ENCODE measurements around the gene CGB3.
"Not testable (repeated sequence)": the region's sequence is repeated elsewhere in the genome, so short reads cannot be mapped to it uniquely, and the experiment has no call there.

The CGB3 gene

GRCh38 chr19:49042666-49043065, 18.5 kb upstream of the CGB3 start:
- not testable (repeated sequence) for DNase-seq (ENCODE audit: low spot score)

DNA sequence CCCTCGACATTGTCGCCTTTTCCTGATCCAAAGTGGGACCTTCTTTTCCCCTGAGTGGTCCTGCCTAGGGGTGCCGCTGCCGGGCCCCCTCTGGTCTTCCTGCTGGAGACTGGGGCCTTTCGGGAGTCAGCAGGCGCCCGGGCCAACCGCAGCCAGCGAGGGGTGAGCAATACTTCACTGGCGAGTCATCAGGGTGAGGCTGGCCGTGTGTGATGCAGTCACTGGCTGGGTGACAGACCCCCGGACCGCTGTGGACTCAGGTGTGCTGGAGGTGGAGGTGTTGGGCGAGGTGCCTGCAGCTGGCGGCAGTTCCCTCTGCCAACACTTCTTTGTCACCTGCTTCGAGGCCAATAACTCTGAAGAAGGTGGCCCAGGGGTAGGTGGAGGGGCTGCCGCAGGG, 18.0 kb upstream of the CGB3 start:
- peak; percentile 75 for DNase-seq (ENCODE audit: low spot score)

DNA sequence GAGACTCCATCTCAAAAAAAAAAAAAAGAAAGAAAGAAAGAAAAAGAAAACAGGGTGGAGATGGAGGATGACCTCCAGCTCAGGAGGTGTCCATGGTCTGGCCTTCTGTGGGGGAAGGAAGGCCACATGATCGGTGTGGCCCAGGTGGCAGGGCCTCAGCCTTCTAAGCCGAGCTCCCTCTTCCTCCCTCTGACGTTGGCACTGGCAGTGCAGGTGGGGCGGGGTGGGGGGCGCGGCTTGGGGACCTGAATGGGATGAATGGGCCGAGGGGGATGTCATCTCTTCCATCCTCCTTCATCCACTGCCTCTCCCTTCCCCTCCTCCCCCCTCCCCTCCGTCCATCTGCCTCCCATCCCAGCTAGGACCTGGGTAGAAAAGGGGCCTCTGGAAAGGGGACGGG, 15.6 kb upstream of the CGB3 start:
- not testable (repeated sequence) for DNase-seq (ENCODE audit: low spot score)

DNA sequence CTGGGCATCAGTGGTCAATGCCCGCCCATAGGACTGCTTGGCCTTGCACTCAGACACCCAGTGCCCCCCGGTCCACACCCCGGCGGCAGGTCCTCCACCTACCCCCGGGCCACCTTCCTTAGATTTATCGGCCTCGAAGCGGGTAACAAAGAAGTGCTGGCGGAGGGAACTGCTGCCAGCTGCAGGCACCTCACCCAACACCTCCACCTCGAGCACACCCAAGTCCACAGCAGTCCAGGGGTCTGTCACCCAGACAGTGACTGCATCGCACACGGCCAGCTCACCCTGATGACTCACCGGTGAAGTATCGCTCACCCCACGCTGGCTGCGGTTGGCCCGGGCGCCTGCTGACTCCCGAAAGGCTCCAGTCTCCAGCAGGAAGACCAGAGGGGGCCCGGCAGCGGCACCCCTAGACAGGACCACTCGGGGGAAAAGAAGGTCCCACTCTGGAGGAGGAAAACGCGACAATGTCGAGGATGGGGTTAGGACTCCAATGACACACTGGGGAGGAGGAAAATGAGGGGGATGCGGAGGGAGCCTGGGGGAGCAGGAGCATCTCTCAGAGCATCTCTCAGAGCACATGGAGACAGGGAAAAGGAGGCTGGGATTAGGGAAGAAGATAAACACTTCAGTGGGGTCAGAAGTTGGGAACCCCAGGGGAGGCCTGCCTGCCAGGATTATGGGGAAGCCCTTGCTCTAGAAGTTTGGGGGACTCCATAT, 14.6 kb upstream of the CGB3 start:
- DNase-seq (ENCODE audit: low spot score) = peak; percentile 91

- DNase-seq (ENCODE audit: low spot score) = not testable (repeated sequence)
Measured at GRCh38 chr19:49038111-49038510, 14.0 kb upstream of the CGB3 start.

DNA sequence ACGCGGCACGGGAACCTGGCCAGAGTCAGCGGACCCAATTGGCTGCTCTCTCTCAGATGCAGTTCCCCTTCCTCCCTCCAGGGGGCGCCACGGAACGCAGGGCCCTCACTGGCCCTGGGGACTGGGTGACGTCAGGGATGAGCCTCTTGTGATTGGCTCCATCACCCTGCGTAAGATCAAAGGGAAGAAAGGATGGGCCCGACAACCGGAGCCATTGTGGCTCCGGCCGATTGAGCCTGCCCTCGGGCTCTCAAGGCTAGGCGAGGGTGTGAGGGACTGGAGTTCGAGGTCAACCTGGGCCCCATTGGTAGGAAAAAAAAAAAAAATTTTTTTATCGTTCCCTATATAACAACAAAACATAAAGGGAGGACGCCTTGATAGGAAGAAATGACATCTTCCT, 12.7 kb upstream of the CGB3 start, which contains the start of gene CGB1:
Gene CGB1 (minus strand): TSS at position 81 of the 400 bp plus-strand sequence. CDS start 184 bp downstream, outside the sequence.
- DNase-seq (ENCODE audit: low spot score) = peak; percentile 53

DNA sequence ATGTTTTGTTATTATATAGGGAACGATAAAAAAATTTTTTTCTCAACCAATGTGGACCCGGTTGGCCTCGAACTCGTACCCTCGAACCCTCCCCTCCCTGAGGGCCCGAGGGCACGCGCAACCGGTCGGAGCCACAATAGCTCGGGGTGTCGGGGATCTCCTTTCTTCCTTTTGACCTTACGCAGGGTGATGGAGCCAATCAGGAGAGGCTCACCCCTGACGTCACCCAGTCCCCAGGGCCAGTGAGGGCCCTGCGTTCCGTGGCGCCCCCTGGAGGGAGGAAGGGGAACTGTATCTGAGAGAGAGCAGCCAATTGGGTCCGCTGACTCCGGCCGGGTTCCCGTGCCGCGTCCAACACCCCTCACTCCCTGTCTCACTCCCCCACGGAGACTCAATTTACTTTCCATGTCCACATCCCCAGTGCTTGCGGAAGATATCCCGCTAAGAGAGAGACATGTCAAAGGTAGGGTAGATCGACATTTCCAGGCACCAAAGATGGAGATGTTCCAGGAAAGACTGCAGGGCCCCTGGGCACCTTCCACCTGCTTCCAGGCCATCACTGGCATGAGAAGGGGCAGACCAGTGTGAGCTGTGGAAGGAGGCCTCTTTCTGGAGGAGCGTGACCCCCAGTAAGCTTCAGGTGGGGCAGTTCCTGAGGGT, 7.6 kb upstream of the CGB3 start, which contains the start of gene CGB2:
Gene CGB2 (plus strand): TSS at position 249 of the 660 bp plus-strand sequence. CDS start 206 bp downstream, at position 455.
- DNase-seq (ENCODE audit: low spot score) = peak; percentile 65

GRCh38 chr19:49030323-49030722, 6.2 kb upstream of the CGB3 start:
- DNase-seq (ENCODE audit: low spot score) = not testable (repeated sequence)

DNA sequence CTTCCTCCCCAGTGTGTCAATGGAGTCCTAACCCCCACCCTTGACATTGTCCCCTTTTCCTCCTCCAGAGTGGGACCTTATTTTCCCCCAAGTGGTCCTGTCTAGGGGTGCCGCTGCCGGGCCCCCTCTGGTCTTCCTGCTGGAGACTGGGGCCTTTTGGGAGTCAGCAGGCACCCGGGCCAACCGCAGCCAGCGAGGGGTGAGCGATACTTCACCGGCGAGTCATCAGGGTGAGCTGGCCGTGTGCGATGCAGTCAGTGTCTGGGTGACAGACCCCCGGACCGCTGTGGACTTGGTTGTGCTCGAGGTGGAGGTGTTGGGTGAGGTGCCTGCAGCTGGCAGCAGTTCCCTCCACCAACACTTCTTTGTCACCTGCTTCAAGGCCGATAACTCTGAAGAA, 5.6 kb upstream of the CGB3 start:
- not testable (repeated sequence) for DNase-seq (ENCODE audit: low spot score)

GRCh38 chr19:49028686-49029085, 4.6 kb upstream of the CGB3 start:
- not testable (repeated sequence) for DNase-seq (ENCODE audit: low spot score)

- DNase-seq (ENCODE audit: low spot score) = not testable (repeated sequence)
Measured at GRCh38 chr19:49025599-49025998, 1.5 kb upstream of the CGB3 start.

DNA sequence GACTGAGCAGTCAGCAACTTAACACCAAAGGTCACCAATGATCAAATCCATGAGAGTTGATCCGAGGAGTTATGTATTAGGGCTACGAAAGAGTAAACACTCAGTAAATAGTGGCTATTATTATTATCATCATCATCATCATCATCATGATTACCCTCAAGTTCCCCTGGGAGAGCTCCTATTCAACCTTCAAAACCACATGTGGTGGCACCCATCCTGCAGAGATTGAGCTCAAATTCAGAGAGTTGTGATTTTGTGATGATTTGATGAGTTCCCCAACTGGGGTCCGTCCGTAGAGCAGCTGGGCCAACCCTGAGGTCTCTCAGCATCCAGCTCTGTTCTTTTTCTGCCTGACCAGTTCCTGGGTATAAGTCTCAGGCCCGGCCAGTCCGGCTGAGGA, 955 bp upstream of the CGB3 start:
- not testable (repeated sequence) for DNase-seq (ENCODE audit: low spot score)

DNA sequence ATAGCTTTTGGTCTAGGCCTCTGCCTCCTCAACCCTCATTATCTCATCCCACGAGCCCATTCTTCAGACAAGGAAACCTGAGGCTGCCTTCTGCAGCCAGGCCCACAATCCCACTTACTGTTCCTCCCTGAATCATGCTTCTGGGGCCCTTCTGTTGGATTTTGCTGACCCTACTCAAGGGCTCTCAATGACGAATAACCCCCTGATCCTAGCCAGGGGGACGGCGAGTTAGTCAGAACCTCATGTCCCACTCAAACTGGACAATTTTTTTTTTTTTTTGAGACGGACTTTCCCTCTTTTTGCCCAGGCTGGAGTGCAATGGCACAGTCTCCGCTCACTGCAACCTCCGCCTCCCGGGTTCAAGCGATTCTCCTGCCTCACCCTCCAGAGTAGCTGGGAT, 2.0 kb downstream of the CGB3 start:
- DNase-seq (ENCODE audit: low spot score) = no peak

- peak; percentile 74 for DNase-seq (ENCODE audit: low spot score)
Measured at GRCh38 chr19:49020931-49021895, 2.9 kb downstream of the CGB3 start.

DNA sequence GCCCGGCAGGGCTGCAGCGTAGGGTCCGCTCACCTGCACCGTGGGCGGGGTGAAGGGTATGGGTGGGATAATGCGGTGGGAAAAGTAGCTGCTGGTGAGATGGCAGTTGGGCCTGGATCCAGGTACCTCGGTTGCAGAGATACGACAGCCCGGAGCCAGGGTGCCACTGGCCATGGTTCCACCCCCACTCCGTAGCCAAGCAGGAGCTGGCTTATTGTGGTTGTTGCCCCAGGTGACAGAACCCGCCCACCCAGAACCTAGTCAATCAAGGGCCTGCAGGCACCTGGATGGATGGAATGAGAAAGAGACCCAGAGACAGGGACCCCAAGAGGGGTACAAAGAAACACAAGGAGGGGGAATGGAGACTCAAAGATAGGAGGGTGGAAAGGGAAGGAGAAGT, 3.8 kb downstream of the CGB3 start:
- DNase-seq (ENCODE audit: low spot score) = peak; percentile 47

DNA sequence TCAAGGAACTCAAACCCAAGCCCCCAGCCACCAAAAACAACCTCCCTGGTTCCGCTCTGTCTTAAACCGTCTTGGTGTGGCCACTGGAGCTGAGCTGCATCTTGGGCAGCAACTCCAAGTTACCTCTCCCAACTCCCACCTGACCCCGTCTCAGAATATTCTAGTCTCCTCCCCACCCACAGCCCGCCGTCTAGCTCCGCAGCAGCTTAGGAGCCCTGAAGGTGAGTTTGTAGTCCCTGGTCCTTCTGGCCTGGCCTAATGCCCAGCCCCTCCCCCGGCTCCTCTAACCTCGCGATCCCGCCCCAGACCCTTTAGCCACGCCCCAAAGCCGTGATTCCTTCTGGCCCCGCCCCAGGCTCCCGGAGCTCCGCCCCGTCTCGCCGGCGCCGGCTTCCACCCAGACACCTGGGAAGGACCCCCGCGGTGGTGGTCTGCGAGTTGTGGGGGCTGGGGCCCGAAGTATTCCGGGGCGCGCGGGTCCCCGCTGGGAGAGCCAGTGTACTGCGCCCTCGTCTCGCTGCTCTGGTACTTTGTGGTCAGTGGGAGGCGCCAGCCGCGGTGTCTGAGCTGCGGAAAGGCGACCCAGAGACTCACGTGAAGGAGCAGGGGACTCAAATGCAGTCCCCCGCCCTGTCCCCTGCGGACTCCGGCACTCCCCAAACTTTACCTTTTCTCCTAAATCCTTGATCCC, 4.7 kb downstream of the CGB3 start:
- peak; percentile 79 for DNase-seq (ENCODE audit: low spot score)

GRCh38 chr19:49018388-49019241, 5.5 kb downstream of the CGB3 start:
- not testable (repeated sequence) for DNase-seq (ENCODE audit: low spot score)

DNA sequence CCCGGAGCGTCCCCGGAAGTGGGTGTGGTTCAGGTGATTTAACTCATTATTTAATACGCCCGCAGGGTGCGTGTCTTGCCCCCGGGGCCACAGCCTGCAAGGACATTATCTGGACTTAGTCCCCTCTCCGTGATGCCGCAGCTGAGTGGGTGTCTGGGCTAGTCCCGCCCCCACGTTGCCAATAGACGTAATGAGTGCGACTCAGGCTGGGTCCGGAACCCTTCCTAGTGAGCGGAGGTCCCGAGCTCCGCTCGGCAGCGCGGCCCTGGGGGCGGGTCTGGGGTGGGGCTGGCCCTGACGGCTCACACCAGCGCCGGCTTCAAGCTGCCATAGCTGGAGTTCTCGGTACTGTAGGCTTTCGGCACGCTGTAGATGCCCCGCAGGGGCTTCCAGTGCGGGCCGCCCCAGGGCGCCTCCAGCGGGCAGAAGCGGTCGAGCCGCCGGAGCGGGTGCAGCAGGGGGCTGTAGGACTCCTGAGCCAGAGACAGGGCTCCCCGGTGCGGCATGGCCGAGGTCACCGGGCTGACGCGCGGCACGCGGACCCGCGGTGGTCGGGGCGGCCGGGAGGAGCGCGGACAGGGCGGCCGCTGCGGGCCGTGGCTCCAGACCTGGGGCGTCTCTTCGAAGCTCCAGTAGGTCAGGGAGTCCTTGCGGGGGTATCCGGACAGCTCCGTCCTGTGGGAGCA, 6.3 kb downstream of the CGB3 start:
- peak; percentile 83 for DNase-seq (ENCODE audit: low spot score)

GRCh38 chr19:49017041-49017665, 7.0 kb downstream of the CGB3 start, which contains the start of gene LHB:
LHB (minus strand) TSS chr19:49017091; CDS start chr19:49017081, 10 bp downstream.
- no peak for DNase-seq (ENCODE audit: low spot score)

Data from SW480 (cell line).